HL-60 (cell line): ENCODE data around the gene ADGRL3.

ENCODE experiments used
- DNase-seq, 2 experiments: peaks; one replicate each; pipeline ENCODE4 v3.0.0-alpha.2; 2010 to 2020; ENCODE audit warnings: low read depth in 1 of 2, low spot score in 1 of 2
- H3K27ac ChIP-seq: fragments of 250-450 bp; sonication (Bioruptor Pico); replicated peaks from 2 replicates; pipeline ENCODE4 v1.5.1; 2020; ENCODE audit warnings: mild to moderate bottlenecking, moderate library complexity
- H3K27me3 ChIP-seq: fragments of 250-450 bp; sonication (Bioruptor Pico); 2 replicates; pipeline ENCODE4 v1.5.1; 2021; ENCODE audit warnings: mild to moderate bottlenecking, moderate library complexity; ENCODE audit not compliant: insufficient read depth, poor library complexity, severe bottlenecking
- H3K4me3 ChIP-seq: replicated peaks from 2 replicates; pipeline ENCODE4 v1.5.1; 2011; ENCODE audit warnings: mild to moderate bottlenecking, control low read depth, low read length; ENCODE audit not compliant: insufficient read depth
- GABPA ChIP-seq: IDR thresholded peaks from 2 replicates; pipeline ENCODE4 v1.6.1; 2012; ENCODE audit warnings: low read depth
- POLR2AphosphoS5 ChIP-seq: IDR thresholded peaks from 2 replicates; pipeline ENCODE4 v1.6.1; 2012; ENCODE audit warnings: low read depth
- SPI1 ChIP-seq: IDR thresholded peaks from 2 replicates; pipeline ENCODE4 v1.6.1; 2012; ENCODE audit warnings: low read depth, mild to moderate bottlenecking, borderline replicate concordance
- TF ChIP-seq, protein P1 (sequence below): IDR thresholded peaks from 2 replicates; pipeline ENCODE4 v1.6.1; 2012; ENCODE audit warnings: low read depth; ENCODE audit not compliant: insufficient replicate concordance
- TF ChIP-seq, protein P2 (sequence below): IDR thresholded peaks from one replicate; pipeline ENCODE4 v1.5.1; 2011; ENCODE audit warnings: low read length, control low read depth, inconsistent platforms; ENCODE audit not compliant: insufficient read depth

Gene ADGRL3

DNA sequence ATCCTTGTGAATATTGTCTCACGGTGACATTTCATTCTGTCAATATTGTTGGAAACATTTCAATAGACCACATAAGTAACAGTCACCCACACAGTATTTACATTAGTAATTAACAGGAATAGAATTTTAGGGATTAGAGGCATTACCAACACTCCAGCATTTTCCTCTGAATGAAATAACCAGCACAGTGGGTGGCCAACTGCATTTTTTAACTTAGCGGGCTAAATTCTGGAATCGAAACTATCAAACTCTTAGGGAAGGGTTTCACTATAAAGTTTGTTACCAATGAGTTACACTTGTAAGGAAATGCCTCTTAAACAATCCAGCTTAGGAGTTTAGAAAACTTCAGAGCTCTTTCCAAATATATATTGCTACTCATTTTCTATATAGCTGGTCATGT lies 403.0 kb downstream of the ADGRL3 start:
- Histone ChIP-seq H3K4me3 (no peak overlapping the region), H3K27ac (no peak overlapping the region), H3K27me3 (no peaks in the 10 kb centered on the region)
- no peak for DNase-seq
- TF ChIP-seq, protein P1, sequence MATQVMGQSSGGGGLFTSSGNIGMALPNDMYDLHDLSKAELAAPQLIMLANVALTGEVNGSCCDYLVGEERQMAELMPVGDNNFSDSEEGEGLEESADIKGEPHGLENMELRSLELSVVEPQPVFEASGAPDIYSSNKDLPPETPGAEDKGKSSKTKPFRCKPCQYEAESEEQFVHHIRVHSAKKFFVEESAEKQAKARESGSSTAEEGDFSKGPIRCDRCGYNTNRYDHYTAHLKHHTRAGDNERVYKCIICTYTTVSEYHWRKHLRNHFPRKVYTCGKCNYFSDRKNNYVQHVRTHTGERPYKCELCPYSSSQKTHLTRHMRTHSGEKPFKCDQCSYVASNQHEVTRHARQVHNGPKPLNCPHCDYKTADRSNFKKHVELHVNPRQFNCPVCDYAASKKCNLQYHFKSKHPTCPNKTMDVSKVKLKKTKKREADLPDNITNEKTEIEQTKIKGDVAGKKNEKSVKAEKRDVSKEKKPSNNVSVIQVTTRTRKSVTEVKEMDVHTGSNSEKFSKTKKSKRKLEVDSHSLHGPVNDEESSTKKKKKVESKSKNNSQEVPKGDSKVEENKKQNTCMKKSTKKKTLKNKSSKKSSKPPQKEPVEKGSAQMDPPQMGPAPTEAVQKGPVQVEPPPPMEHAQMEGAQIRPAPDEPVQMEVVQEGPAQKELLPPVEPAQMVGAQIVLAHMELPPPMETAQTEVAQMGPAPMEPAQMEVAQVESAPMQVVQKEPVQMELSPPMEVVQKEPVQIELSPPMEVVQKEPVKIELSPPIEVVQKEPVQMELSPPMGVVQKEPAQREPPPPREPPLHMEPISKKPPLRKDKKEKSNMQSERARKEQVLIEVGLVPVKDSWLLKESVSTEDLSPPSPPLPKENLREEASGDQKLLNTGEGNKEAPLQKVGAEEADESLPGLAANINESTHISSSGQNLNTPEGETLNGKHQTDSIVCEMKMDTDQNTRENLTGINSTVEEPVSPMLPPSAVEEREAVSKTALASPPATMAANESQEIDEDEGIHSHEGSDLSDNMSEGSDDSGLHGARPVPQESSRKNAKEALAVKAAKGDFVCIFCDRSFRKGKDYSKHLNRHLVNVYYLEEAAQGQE: no peak
- no peak for TF ChIP-seq POLR2AphosphoS5
- no peak for TF ChIP-seq SPI1

DNA sequence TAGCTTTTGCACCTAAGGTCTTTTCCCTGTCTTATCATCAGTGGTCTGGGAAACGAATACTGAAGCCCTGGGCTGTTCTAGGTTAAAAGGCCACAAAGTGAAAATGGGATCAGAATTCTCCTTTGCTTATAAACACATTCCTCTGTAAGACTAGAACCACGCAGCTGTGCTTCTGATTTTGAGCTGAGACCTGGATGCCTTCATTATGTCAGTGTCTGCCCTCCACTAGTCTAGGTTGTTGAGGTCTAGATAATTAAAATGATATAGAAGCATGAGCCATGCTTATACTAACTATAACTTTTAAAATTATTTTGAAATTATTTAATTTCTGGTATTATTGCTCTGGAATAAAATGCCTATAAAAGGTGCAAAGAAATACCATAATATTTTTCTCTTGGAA lies 403.9 kb downstream of the ADGRL3 start:
- H3K27ac ChIP-seq: no peak overlapping the region
- DNase-seq: no peak
- TF ChIP-seq SPI1 (no peak), GABPA (no peak), POLR2AphosphoS5 (no peak)
- TF ChIP-seq, protein P1: no peak
- TF ChIP-seq, protein P2, sequence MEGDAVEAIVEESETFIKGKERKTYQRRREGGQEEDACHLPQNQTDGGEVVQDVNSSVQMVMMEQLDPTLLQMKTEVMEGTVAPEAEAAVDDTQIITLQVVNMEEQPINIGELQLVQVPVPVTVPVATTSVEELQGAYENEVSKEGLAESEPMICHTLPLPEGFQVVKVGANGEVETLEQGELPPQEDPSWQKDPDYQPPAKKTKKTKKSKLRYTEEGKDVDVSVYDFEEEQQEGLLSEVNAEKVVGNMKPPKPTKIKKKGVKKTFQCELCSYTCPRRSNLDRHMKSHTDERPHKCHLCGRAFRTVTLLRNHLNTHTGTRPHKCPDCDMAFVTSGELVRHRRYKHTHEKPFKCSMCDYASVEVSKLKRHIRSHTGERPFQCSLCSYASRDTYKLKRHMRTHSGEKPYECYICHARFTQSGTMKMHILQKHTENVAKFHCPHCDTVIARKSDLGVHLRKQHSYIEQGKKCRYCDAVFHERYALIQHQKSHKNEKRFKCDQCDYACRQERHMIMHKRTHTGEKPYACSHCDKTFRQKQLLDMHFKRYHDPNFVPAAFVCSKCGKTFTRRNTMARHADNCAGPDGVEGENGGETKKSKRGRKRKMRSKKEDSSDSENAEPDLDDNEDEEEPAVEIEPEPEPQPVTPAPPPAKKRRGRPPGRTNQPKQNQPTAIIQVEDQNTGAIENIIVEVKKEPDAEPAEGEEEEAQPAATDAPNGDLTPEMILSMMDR: no peak
- H3K27me3 ChIP-seq: no peaks in the 10 kb centered on the region
- no peak overlapping the region for H3K4me3 ChIP-seq

DNA sequence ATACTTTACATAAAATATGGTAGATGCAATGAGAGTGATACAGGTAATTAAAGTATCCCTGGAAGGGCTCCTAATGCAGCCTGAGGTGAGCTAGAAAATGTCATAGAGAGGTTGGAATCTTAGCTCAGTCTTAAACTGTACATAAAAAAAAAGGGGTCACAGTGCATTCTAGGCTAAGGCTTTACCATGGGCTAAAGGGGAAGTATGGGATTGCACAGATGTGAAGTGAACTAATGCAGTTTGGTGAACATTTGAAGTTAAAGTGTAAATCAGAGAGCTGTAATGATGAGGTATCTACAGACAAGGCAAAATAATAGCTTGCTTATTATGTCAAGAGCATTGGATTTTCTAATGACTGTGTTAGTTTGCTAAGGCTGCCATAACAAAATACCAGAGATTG lies 405.9 kb downstream of the ADGRL3 start:
- no peak overlapping the region for H3K4me3 ChIP-seq
- H3K27me3 ChIP-seq: no peaks in the 10 kb centered on the region
- no peak for DNase-seq
- H3K27ac ChIP-seq: no peak overlapping the region
- TF ChIP-seq, protein P1: no peak
- TF ChIP-seq POLR2AphosphoS5 (no peak), SPI1 (no peak), GABPA (no peak)
- TF ChIP-seq, protein P2: no peak
